GM18858 (cell line): ENCODE measurements around the gene ADAMTS14.

Source experiments
- ATAC-seq: cut with Tn5 transposase; IDR thresholded peaks from one replicate; pipeline ENCODE4 v1.9.1; 2021; ENCODE audit not compliant: unreplicated experiment

Gene ADAMTS14

GRCh38 chr10:70726909-70727495 lies 54.7 kb downstream of the ADAMTS14 start:
- no peak for ATAC-seq

- ATAC-seq: no peak
These were observed 56.0 kb downstream of the ADAMTS14 start for GRCh38 chr10:70728328-70728727.

- no peak for ATAC-seq
These were observed 57.6 kb downstream of the ADAMTS14 start for GRCh38 chr10:70729763-70730357.

- no peak for ATAC-seq
These were observed 58.6 kb downstream of the ADAMTS14 start for GRCh38 chr10:70730955-70731354.

- no peak for ATAC-seq
These were observed 60.3 kb downstream of the ADAMTS14 start for GRCh38 chr10:70732569-70732968.

- ATAC-seq: no peak
These were observed 60.7 kb downstream of the ADAMTS14 start for GRCh38 chr10:70733051-70733450.

GRCh38 chr10:70735161-70735560 lies 62.9 kb downstream of the ADAMTS14 start:
- no peak for ATAC-seq

- ATAC-seq: no peak
These were observed 64.2 kb downstream of the ADAMTS14 start for GRCh38 chr10:70736525-70736924.

GRCh38 chr10:70737250-70737649 lies 64.9 kb downstream of the ADAMTS14 start:
- ATAC-seq: no peak

GRCh38 chr10:70738006-70738760 lies 65.9 kb downstream of the ADAMTS14 start:
- no peak for ATAC-seq

GRCh38 chr10:70738761-70739121 lies 66.4 kb downstream of the ADAMTS14 start:
- ATAC-seq: no peak

GRCh38 chr10:70740406-70741288 lies 68.3 kb downstream of the ADAMTS14 start:
- no peak for ATAC-seq

GRCh38 chr10:70742537-70743429 lies 70.5 kb downstream of the ADAMTS14 start:
- ATAC-seq: no peak

- ATAC-seq: no peak
These were observed 71.1 kb downstream of the ADAMTS14 start for GRCh38 chr10:70743430-70743788.

- ATAC-seq: no peak
These were observed 71.6 kb downstream of the ADAMTS14 start for GRCh38 chr10:70743879-70744278.

GRCh38 chr10:70744617-70745143 lies 72.4 kb downstream of the ADAMTS14 start:
- no peak for ATAC-seq

- ATAC-seq: no peak
These were observed 73.2 kb downstream of the ADAMTS14 start for GRCh38 chr10:70745555-70745954.

- ATAC-seq: no peak
These were observed 75.1 kb downstream of the ADAMTS14 start for GRCh38 chr10:70747192-70747965.

- no peak for ATAC-seq
These were observed 76.0 kb downstream of the ADAMTS14 start for GRCh38 chr10:70748305-70748704.
